Loucy (cell line): ENCODE data around the gene AP1G2.
A peak's percentile ranks its signal among the peaks of the same experiment; 100 is the strongest.

Source experiments
- H2AFZ ChIP-seq: fragments of 200-600 bp; sonication (generic); 2 replicates; pipeline ENCODE4 v1.6.0; 2016; ENCODE audit warnings: antibody characterized with exemption, mild to moderate bottlenecking, low read length, moderate library complexity
- H3F3A ChIP-seq: fragments of 200-600 bp; 2 replicates; pipeline ENCODE4 v1.6.0; 2016; ENCODE audit warnings: antibody characterized with exemption, low read depth, mild to moderate bottlenecking
- H3K27me3 ChIP-seq: fragments of 200-600 bp; sonication (generic); 2 replicates; pipeline ENCODE4 v1.6.1; 2014; ENCODE audit warnings: low read length, mild to moderate bottlenecking; ENCODE audit not compliant: insufficient read depth, poor library complexity, severe bottlenecking
- H3K36me3 ChIP-seq: fragments of 200-600 bp; sonication (generic); 2 replicates; pipeline ENCODE4 v1.6.1; 2016; ENCODE audit warnings: low read length; ENCODE audit not compliant: insufficient read depth
- H3K4me1 ChIP-seq: fragments of 200-600 bp; sonication (generic); 2 replicates; pipeline ENCODE4 v1.5.1; 2014; ENCODE audit warnings: low read length, mild to moderate bottlenecking; ENCODE audit not compliant: insufficient read depth, poor library complexity, severe bottlenecking
- H3K4me2 ChIP-seq: fragments of 200-600 bp; sonication (generic); 2 replicates; pipeline ENCODE4 v1.6.0; 2014; ENCODE audit warnings: antibody characterized with exemption, low read length, low read depth, mild to moderate bottlenecking; ENCODE audit not compliant: poor library complexity, severe bottlenecking
- H3K4me3 ChIP-seq: fragments of 200-600 bp; sonication (generic); 2 replicates; pipeline ENCODE4 v1.5.1; 2014; ENCODE audit warnings: low read length, mild to moderate bottlenecking, mixed read lengths; ENCODE audit not compliant: poor library complexity, severe bottlenecking
- H3K79me2 ChIP-seq: fragments of 200-600 bp; sonication (generic); 2 replicates; pipeline ENCODE4 v1.6.1; 2014; ENCODE audit warnings: low read length; ENCODE audit not compliant: insufficient read depth
- H3K9ac ChIP-seq: fragments of 200-600 bp; sonication (generic); 2 replicates; pipeline ENCODE4 v1.6.0; 2014; ENCODE audit warnings: mild to moderate bottlenecking, low read depth, low read length, moderate library complexity; ENCODE audit not compliant: poor library complexity, severe bottlenecking
- H3K9me2 ChIP-seq: fragments of 200-600 bp; sonication (generic); replicated peaks from 2 replicates; pipeline ENCODE4 v1.6.1; 2016; ENCODE audit warnings: low read depth, low read length, mixed read lengths
- H3K9me3 ChIP-seq: fragments of 200-600 bp; sonication (generic); 2 replicates; pipeline ENCODE4 v1.6.1; 2014; ENCODE audit warnings: mild to moderate bottlenecking, antibody characterized with exemption, low read length, low read depth; ENCODE audit not compliant: insufficient read depth
- H4K20me1 ChIP-seq: fragments of 200-600 bp; sonication (generic); 2 replicates; pipeline ENCODE4 v1.6.0; 2014; ENCODE audit warnings: antibody characterized with exemption, low read length, mild to moderate bottlenecking; ENCODE audit not compliant: insufficient read depth, poor library complexity, severe bottlenecking
- EZH2phosphoT487 ChIP-seq: fragments of 200-600 bp; IDR thresholded peaks from 2 replicates; pipeline ENCODE4 v1.6.1; 2018; ENCODE audit warnings: antibody characterized with exemption, mild to moderate bottlenecking, moderate library complexity, borderline replicate concordance
- TF ChIP-seq, protein P1 (sequence below): fragments of 200-600 bp; sonication (generic); conservative IDR thresholded peaks from 2 replicates; pipeline ENCODE4 v1.5.1; 2014; ENCODE audit warnings: mild to moderate bottlenecking, antibody characterized with exemption, low read length

The AP1G2 gene

DNA sequence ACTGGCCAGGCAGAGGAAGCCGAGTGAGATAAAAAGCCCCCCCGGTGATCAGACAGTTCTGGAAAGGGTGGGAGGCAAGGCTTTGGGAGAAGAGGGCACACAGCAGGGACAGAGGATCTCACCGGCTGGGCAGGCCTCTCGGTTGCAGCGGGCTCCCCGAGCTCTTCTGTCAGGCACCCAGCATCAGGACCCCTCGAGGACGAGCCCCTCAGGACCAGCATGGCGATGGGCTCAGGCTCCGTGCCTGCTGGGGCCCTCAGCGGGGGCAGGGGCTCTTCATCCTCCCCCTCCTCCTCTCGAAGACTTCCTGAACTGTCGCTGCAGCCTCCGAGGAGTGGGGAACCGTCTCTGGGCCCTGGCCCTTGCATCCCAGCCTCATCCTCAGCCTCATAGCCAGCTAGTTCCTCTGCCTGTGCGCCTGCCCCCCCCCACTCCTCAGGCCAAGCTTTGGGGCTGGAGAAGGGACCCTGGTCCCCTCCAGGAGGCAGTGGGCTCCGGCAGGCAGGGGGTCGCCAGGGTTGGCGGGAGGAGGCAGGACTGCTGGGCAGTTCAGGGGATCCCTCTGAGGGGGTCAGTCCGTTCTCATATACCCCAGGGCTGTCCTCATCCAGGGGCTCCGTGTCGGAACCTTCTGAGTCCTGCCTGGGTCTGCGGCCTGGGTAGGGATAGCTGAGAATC, 3.4 kb upstream of the AP1G2 start:
- Histone ChIP-seq H3K4me2 (no peak overlapping the region), H4K20me1 (peaks cover 11% of the 10 kb centered on the region), H3K9ac (no peak overlapping the region), H2AFZ (no peak overlapping the region), H3K9me2 (no peaks in the 10 kb centered on the region), H3K4me3 (no peak overlapping the region), H3K27me3 (no peaks in the 10 kb centered on the region), H3K4me1 (peaks cover 36% of the 10 kb centered on the region), H3K79me2 (peaks cover 21% of the 10 kb centered on the region), H3K36me3 (no peaks in the 10 kb centered on the region; the same call in 1 of the 2 replicates), H3K9me3 (no peaks in the 10 kb centered on the region), H3F3A (peaks cover 8% of the 10 kb centered on the region; the same call in 1 of the 2 replicates)
- TF ChIP-seq, protein P1, sequence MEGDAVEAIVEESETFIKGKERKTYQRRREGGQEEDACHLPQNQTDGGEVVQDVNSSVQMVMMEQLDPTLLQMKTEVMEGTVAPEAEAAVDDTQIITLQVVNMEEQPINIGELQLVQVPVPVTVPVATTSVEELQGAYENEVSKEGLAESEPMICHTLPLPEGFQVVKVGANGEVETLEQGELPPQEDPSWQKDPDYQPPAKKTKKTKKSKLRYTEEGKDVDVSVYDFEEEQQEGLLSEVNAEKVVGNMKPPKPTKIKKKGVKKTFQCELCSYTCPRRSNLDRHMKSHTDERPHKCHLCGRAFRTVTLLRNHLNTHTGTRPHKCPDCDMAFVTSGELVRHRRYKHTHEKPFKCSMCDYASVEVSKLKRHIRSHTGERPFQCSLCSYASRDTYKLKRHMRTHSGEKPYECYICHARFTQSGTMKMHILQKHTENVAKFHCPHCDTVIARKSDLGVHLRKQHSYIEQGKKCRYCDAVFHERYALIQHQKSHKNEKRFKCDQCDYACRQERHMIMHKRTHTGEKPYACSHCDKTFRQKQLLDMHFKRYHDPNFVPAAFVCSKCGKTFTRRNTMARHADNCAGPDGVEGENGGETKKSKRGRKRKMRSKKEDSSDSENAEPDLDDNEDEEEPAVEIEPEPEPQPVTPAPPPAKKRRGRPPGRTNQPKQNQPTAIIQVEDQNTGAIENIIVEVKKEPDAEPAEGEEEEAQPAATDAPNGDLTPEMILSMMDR, result no peak
- no peak for TF ChIP-seq EZH2phosphoT487

DNA sequence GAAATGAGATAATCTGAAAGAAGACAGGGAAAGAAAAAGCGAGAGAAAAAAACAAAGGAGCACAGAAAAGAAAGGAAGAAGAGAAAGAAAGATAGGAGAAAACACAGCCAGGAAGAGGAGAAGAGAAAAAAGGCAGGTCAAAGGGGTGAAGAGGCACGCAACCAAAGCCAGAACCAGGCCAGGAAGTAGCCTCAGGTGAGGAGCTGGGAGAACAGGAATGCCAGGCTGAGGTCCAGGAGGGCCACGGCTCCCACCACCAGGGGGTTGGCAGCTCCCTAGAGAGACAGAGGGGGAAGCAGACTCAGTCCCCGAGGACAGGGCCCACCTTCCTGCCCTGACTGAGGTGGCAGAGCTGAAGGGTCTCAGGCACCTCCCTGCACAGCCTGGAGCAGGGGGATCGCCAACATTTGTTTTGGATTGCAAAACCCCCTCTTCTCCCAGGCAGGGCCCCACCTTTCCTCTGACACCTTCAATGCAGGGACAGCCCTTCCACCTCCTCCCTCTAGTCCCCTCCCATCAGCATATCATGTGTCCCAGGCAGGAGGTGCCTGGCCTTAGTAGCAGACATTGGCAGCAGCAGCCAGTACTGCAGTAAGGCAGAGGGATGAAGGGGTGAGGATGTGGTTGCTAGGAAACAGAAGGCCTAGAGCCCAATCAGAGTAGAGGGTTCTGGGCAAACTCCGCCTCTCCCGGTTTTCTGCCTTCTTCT, 2.0 kb upstream of the AP1G2 start:
- H3K4me2 ChIP-seq, result peak overlapping the region; percentile 90
- H3K79me2 ChIP-seq, result peaks cover 25% of the 10 kb centered on the region
- H3K9ac ChIP-seq, result peak overlapping the region; percentile 83
- H3K9me2 ChIP-seq, result no peaks in the 10 kb centered on the region
- H3K36me3 ChIP-seq, result peaks cover 12% of the 10 kb centered on the region; the same call in 1 of the 2 replicates
- TF ChIP-seq, protein P1, result no peak
- no peak for TF ChIP-seq EZH2phosphoT487
- H4K20me1 ChIP-seq, result peaks cover 15% of the 10 kb centered on the region
- H3K9me3 ChIP-seq, result no peaks in the 10 kb centered on the region
- no peaks in the 10 kb centered on the region for H3K27me3 ChIP-seq
- peaks cover 8% of the 10 kb centered on the region; the same call in 1 of the 2 replicates for H3F3A ChIP-seq
- H3K4me1 ChIP-seq, result peaks cover 36% of the 10 kb centered on the region
- H2AFZ ChIP-seq, result 0 out of 2 replicates have a peak overlapping the region, but pooled peaks have one; percentile 13
- H3K4me3 ChIP-seq, result no peak overlapping the region

DNA sequence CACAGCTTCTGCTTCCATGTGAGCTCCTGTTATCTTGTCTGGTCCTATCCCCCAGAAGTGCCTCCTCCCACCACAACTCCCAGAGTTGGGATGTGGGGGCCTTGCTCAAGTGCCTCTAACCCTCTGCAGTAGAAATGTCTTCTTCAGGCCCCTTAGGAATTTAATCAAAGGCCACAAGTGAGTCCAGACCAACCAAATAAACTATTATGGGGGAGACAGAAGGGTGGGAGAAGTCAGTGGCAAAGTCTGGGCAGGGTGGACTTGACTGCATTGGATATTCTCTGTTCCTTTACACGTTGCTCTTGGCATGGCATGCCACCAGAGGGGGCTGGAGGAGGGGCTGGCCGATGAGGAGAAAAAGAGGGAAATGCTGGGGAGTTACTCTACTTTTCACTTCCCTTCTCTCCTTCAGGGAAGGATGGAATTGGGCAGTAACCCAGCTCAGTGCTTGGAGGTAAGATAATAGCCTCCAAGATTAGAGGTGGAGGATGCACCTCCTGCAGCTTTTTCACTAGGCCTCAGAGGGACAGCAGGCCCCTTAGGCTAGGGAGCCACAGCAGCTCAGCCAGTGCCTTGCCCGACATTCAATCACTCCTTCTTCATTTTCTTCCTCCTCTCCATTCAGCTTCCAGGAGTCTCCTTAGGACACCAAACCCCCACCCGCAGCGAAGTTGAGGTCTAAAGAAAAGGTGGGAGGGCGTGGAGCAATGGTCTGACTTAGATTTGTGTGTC, 1.2 kb upstream of the AP1G2 start:
- Histone ChIP-seq H3K9ac (peak overlapping the region; percentile 83), H2AFZ (0 out of 2 replicates have a peak overlapping the region, but pooled peaks have one; percentile 13), H3K36me3 (peaks cover 15% of the 10 kb centered on the region; the same call in 1 of the 2 replicates), H3K4me2 (peak overlapping the region; percentile 90), H3K4me3 (peak overlapping the region; percentile 92), H3K9me3 (no peaks in the 10 kb centered on the region), H4K20me1 (peaks cover 15% of the 10 kb centered on the region), H3K79me2 (peaks cover 25% of the 10 kb centered on the region), H3K27me3 (no peaks in the 10 kb centered on the region), H3K4me1 (peaks cover 36% of the 10 kb centered on the region), H3F3A (peaks cover 8% of the 10 kb centered on the region; the same call in 1 of the 2 replicates), H3K9me2 (no peaks in the 10 kb centered on the region)
- TF ChIP-seq, protein P1, result peak; percentile 65
- no peak for TF ChIP-seq EZH2phosphoT487
